ENCODE results near the gene LMX1B.

- TF ChIP-seq EZH2 (IDR thresholded peaks at IDR 0.05; ENCODE audit: low read length) = no peak
- no peak for TF ChIP-seq CTCF (optimal IDR thresholded peaks at IDR 0.05 in 1 of 3, IDR thresholded peaks at IDR 0.05 in 1 of 3, conservative IDR thresholded peaks at IDR 0.05 in 1 of 3; ENCODE audit: extremely low read depth in 1 of 3, insufficient read depth in 2 of 3, low read length in 3 of 3)
Measured at GRCh38 chr9:126621919-126622735, 8.4 kb downstream of the LMX1B start.
